Mesenchymal stem cell (in vitro differentiated cells and primary cell): ENCODE results near the gene TSSC4.

ENCODE experiments used
- DNase-seq: peaks from one replicate; pipeline ENCODE4 v3.0.0-alpha.2; 2013
- H2AFZ ChIP-seq: one replicate; pipeline ENCODE4 v1.6.1; 2013; ENCODE audit warnings: low read depth, mild to moderate bottlenecking, control low read depth, inconsistent platforms, low read length, moderate library complexity
- H2AK5ac ChIP-seq: 2 replicates; pipeline ENCODE4 v1.6.1; 2013; ENCODE audit warnings: low read length, moderate library complexity, mild to moderate bottlenecking, inconsistent platforms; ENCODE audit not compliant: severe bottlenecking
- H2BK120ac ChIP-seq: one replicate; pipeline ENCODE4 v1.6.1; 2013; ENCODE audit warnings: low read depth, mild to moderate bottlenecking, inconsistent platforms, low read length, moderate library complexity
- H2BK12ac ChIP-seq, 2 experiments: one replicate each; pipeline ENCODE4 v1.6.1; 2013; ENCODE audit warnings: inconsistent platforms in 2 of 2, low read length in 2 of 2, mild to moderate bottlenecking in 2 of 2, moderate library complexity in 2 of 2, control low read depth in 1 of 2
- H2BK15ac ChIP-seq: one replicate; pipeline ENCODE4 v1.6.1; 2013; ENCODE audit warnings: mild to moderate bottlenecking, low read depth, inconsistent platforms; ENCODE audit not compliant: poor library complexity, severe bottlenecking
- H2BK5ac ChIP-seq: 2 replicates; pipeline ENCODE4 v1.6.1; 2013; ENCODE audit warnings: low read depth, mild to moderate bottlenecking, low read length, control low read depth, inconsistent platforms; ENCODE audit not compliant: poor library complexity, severe bottlenecking
- H3K14ac ChIP-seq, 2 experiments: one replicate each; pipeline ENCODE4 v1.6.1; 2013; ENCODE audit warnings: inconsistent platforms in 2 of 2, low read length in 2 of 2, control low read depth in 1 of 2, mild to moderate bottlenecking in 1 of 2, moderate library complexity in 1 of 2
- H3K18ac ChIP-seq, 2 experiments: one replicate each; pipeline ENCODE4 v1.6.1; 2013; ENCODE audit warnings: inconsistent platforms in 2 of 2, low read length in 2 of 2, control low read depth in 1 of 2, low read depth in 1 of 2, mild to moderate bottlenecking in 1 of 2
- H3K23ac ChIP-seq, 2 experiments: one replicate each; pipeline ENCODE4 v1.6.1; 2013; ENCODE audit warnings: inconsistent platforms in 2 of 2, low read length in 2 of 2, mild to moderate bottlenecking in 2 of 2, moderate library complexity in 2 of 2, control low read depth in 1 of 2
- H3K27ac ChIP-seq: 2 replicates; pipeline ENCODE4 v1.5.1; 2013; ENCODE audit warnings: mild to moderate bottlenecking, moderate library complexity, low read length, control low read depth, inconsistent platforms; ENCODE audit not compliant: poor library complexity, severe bottlenecking
- H3K27me3 ChIP-seq, 2 experiments: 2 replicates each; pipeline versions ENCODE4 v1.6.1 to v1.7.0; 2013; ENCODE audit warnings: low read length in 2 of 2, mild to moderate bottlenecking in 2 of 2, moderate library complexity in 2 of 2, control low read depth in 1 of 2, inconsistent platforms in 1 of 2; ENCODE audit not compliant: control insufficient read depth in 1 of 2, insufficient read depth in 1 of 2
- H3K36me3 ChIP-seq, 2 experiments: 2 replicates each; pipeline versions ENCODE4 v1.6.1 to v1.7.0; 2013; ENCODE audit warnings: low read length in 2 of 2, control low read depth in 1 of 2, inconsistent platforms in 1 of 2, low read depth in 1 of 2, mild to moderate bottlenecking in 1 of 2; ENCODE audit not compliant: insufficient read depth in 2 of 2, control insufficient read depth in 1 of 2
- H3K4ac ChIP-seq, 2 experiments: one replicate each; pipeline ENCODE4 v1.6.1; 2013; ENCODE audit warnings: inconsistent platforms in 2 of 2, low read length in 2 of 2, mild to moderate bottlenecking in 2 of 2, moderate library complexity in 2 of 2, control low read depth in 1 of 2, low read depth in 1 of 2
- H3K4me1 ChIP-seq: 2 replicates; pipeline ENCODE4 v1.6.1; 2013; ENCODE audit warnings: low read depth, low read length, control low read depth; ENCODE audit not compliant: control insufficient read depth, insufficient read depth
- H3K4me2 ChIP-seq: 2 replicates; pipeline ENCODE4 v1.6.1; 2013; ENCODE audit warnings: low read length, mild to moderate bottlenecking, inconsistent platforms; ENCODE audit not compliant: poor library complexity, severe bottlenecking
- H3K4me3 ChIP-seq, 2 experiments: 2 replicates each; pipeline versions ENCODE4 v1.5.1 to v1.7.0; 2013; ENCODE audit warnings: low read length in 2 of 2, mild to moderate bottlenecking in 2 of 2, control low read depth in 1 of 2, low read depth in 1 of 2; ENCODE audit not compliant: insufficient read depth in 1 of 2
- H3K79me1 ChIP-seq: replicated peaks from 2 replicates; pipeline ENCODE4 v1.6.1; 2013; ENCODE audit warnings: mild to moderate bottlenecking, control low read depth, low read length, inconsistent platforms; ENCODE audit not compliant: poor library complexity, severe bottlenecking
- H3K9ac ChIP-seq: 2 replicates; pipeline ENCODE4 v1.7.0; 2013; ENCODE audit warnings: mild to moderate bottlenecking, low read length, moderate library complexity
- H3K9me3 ChIP-seq: 2 replicates; pipeline ENCODE4 v1.7.0; 2013; ENCODE audit warnings: mild to moderate bottlenecking, low read length; ENCODE audit not compliant: control insufficient read depth
- H4K8ac ChIP-seq: one replicate; pipeline ENCODE4 v1.6.1; 2013; ENCODE audit warnings: inconsistent platforms, mild to moderate bottlenecking, low read length, moderate library complexity
- H4K91ac ChIP-seq: one replicate; pipeline ENCODE4 v1.6.1; 2013; ENCODE audit warnings: mild to moderate bottlenecking, low read length, inconsistent platforms
- WGBS: methylation state at CpG from one replicate; pipeline ENCODE4 v1.1.7; 2013; ENCODE audit warnings: mixed read lengths; 5-methylcytosine and 5-hydroxymethylcytosine counted together

The TSSC4 gene

GRCh38 chr11:2418693-2419360, 18.3 kb downstream of the TSSC4 start:
- Histone ChIP-seq H3K4me2 (no peak overlapping the region), H3K27me3 (peaks cover 8 to 28% of the 10 kb centered on the region in 2 experiments), H2BK12ac (no peak overlapping the region), H2BK5ac (no peak overlapping the region), H3K14ac (no peak overlapping the region), H2AK5ac (no peak overlapping the region), H3K4me1 (peaks cover 9% of the 10 kb centered on the region), H3K4me3 (no peak overlapping the region), H4K91ac (no peak overlapping the region), H3K27ac (no peak overlapping the region), H4K8ac (no peak overlapping the region), H2BK15ac (no peak overlapping the region), H3K9ac (no peak overlapping the region), H3K9me3 (no peaks in the 10 kb centered on the region), H3K36me3 (no peaks in the 10 kb centered on the region), H2BK120ac (no peak overlapping the region), H3K23ac (no peak overlapping the region), H2AFZ (no peak overlapping the region), H3K18ac (no peak overlapping the region), H3K79me1 (no peaks in the 10 kb centered on the region), H3K4ac (no peak overlapping the region)
- 85% methylated on average over 21 of the region's 21 CpGs for WGBS
- DNase-seq, result no peak

DNA sequence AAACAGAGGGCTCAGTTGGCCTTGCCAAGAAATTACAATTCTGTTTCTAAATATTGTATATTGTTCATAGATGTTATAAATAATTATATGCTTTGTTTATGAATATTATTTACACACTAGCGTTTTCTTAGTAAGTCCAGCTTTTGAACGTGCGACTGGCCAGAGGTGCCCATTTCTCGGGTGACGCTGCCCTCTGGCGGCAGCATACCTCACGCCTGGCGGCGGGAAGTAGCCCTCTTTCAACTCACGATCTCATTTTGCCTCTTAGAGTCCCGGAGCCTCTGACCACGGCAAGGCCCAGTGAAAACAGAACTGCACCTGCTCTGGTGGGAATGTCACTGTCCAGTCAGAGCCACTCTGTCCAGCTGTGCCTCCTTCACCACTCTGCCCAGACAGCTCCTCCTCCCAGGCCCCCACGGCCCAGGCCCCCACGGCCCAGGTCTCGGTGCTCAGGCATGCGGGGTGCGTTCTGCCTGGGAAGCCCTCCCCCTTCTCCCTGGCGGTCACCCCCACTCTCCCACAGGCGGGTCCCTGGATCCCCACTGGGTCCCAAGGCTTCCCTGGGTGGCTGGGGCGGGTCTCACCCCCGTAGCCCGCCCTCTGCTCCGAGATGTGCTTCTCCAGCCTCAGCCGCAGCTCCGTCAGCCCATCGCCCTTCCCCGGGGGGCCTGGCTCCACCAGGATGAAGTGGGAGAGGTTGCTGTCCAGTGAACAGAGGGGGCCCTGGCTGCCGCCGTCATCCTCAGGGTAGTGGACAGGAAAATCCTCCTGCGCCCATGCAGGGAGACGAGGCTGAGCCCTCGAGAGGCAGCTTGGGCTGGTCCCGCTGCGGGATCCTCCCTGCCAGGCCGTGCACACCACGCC, 19.3 kb downstream of the TSSC4 start:
- Histone ChIP-seq H3K4me3 (peak overlapping the region; percentile 15 to 41), H3K27me3 (peaks cover 8 to 36% of the 10 kb centered on the region in 2 experiments), H3K27ac (no peak overlapping the region), H3K36me3 (no peaks in the 10 kb centered on the region), H4K91ac (peak overlapping the region; percentile 30), H3K4ac (no peak overlapping the region), H2BK12ac (peak overlapping the region in 1 of 2 experiments; percentile 32), H3K9me3 (no peaks in the 10 kb centered on the region), H4K8ac (peak overlapping the region; percentile 35), H3K18ac (no peak overlapping the region), H3K23ac (no peak overlapping the region), H2BK5ac (no peak overlapping the region), H2AK5ac (no peak overlapping the region), H2BK120ac (peak overlapping the region; percentile 57), H3K9ac (peak overlapping the region; percentile 59), H3K4me1 (peaks cover 9% of the 10 kb centered on the region), H2BK15ac (peak overlapping the region; percentile 36), H3K4me2 (no peak overlapping the region), H3K14ac (no peak overlapping the region), H3K79me1 (no peaks in the 10 kb centered on the region), H2AFZ (peak overlapping the region; percentile 15)
- peak; percentile 63 for DNase-seq
- 61% methylated on average over 34 of the region's 36 CpGs for WGBS

GRCh38 chr11:2420502-2421225, 20.1 kb downstream of the TSSC4 start:
- no peaks in the 10 kb centered on the region for H3K36me3 ChIP-seq
- peak overlapping the region; percentile 64 for H4K8ac ChIP-seq
- no peak overlapping the region for H3K23ac ChIP-seq
- H3K79me1 ChIP-seq, result no peaks in the 10 kb centered on the region
- H3K14ac ChIP-seq, result no peak overlapping the region
- no peak overlapping the region for H3K4me2 ChIP-seq
- no peak overlapping the region for H2BK15ac ChIP-seq
- H2AFZ ChIP-seq, result peak overlapping the region; percentile 15
- peak overlapping the region in 1 of 2 experiments; percentile 8 for H3K18ac ChIP-seq
- H3K27me3 ChIP-seq, result peaks cover 8 to 38% of the 10 kb centered on the region in 2 experiments
- no peak overlapping the region for H2BK5ac ChIP-seq
- H4K91ac ChIP-seq, result peak overlapping the region; percentile 34
- H3K4me1 ChIP-seq, result peaks cover 9% of the 10 kb centered on the region
- H3K4ac ChIP-seq, result no peak overlapping the region
- no peak overlapping the region for H3K27ac ChIP-seq
- DNase-seq, result peak; percentile 65
- no peak overlapping the region for H2BK120ac ChIP-seq
- H3K4me3 ChIP-seq, result peak overlapping the region; percentile 15 to 41
- H3K9ac ChIP-seq, result peak overlapping the region; percentile 59
- H2AK5ac ChIP-seq, result no peak overlapping the region
- WGBS, result 39% methylated on average over 41 of the region's 44 CpGs
- no peaks in the 10 kb centered on the region for H3K9me3 ChIP-seq
- no peak overlapping the region for H2BK12ac ChIP-seq
